HepG2 (cell line): Measurements from ENCODE around the gene TBXAS1. TPM values are rescaled to one million over a fixed set of nuclear protein-coding genes. Genes with fewer than 3 reads are reported as not detected.

Experiments
- ATAC-seq: fragments of 200-7000 bp; cut with Tn5 transposase; 3 replicates; pipeline ENCODE4 v1.9.1; 2020; ENCODE audit warnings: mild to moderate bottlenecking, moderate library complexity
- BruUV-seq: library from RNA; stranded (reverse); fragments of 400-500 nt; replicated peaks from 2 replicates; lab custom pipeline; 2021; lab: Mats Ljungman, UMichigan
- CTCF ChIA-PET: fragments of 300-600 bp; formaldehyde crosslinking; extraction: SDS; loops from one replicate; lab custom pipeline; 2021; ENCODE audit warnings: low total read pairs, inconsistent platforms, low intra/inter-chr PET ratio; lab: Yijun Ruan, JAX
- POLR2A ChIA-PET: fragments of 350-600 bp; sonication (Branson Sonifier 250); formaldehyde crosslinking; loops from one replicate; lab custom pipeline; 2020; ENCODE audit warnings: antibody characterized with exemption, inconsistent platforms; lab: Yijun Ruan, JAX
- DNase-seq: peaks from one replicate; pipeline ENCODE4 v3.0.0-alpha.2; 2015; ENCODE audit warnings: low spot score
- FAIRE-seq: peaks from 3 replicates; lab custom pipeline; 2011; peaks lifted over from hg19 to GRCh38; lab: Jason Lieb, UNC
- H2AFZ ChIP-seq: one replicate; pipeline ENCODE4 v1.6.1; 2011; ENCODE audit warnings: low read length, inconsistent platforms
- H3K27ac ChIP-seq: fragments of 300-600 bp; 3 replicates; pipeline ENCODE4 v1.8.0; 2011; ENCODE audit warnings: mixed run types, mild to moderate bottlenecking, mixed read lengths, low read length, inconsistent platforms; ENCODE audit not compliant: insufficient read depth; ENCODE audit errors: extremely low read length
- H3K27me3 ChIP-seq, 2 experiments: fragments of 200-600 bp in 1 of 2; 2 replicates in 1 of 2; 3 replicates in 1 of 2; pipeline versions ENCODE4 v1.6.0 to v1.8.0; 2011; ENCODE audit warnings: low read length in 2 of 2, mild to moderate bottlenecking in 2 of 2, moderate library complexity in 2 of 2, inconsistent platforms in 1 of 2; ENCODE audit not compliant: insufficient read depth in 2 of 2, control insufficient read depth in 1 of 2
- H3K36me3 ChIP-seq, 2 experiments: fragments of 200-600 bp in 1 of 2; replicated peaks in 1 of 2; 2 replicates in 1 of 2; 3 replicates in 1 of 2; pipeline versions ENCODE4 v1.5.1 to v1.8.0; 2011; ENCODE audit warnings: low read length in 2 of 2, inconsistent platforms in 1 of 2; ENCODE audit not compliant: insufficient read depth in 2 of 2, control insufficient read depth in 1 of 2
- H3K4me1 ChIP-seq: 2 replicates; pipeline ENCODE4 v1.5.1; 2012; ENCODE audit warnings: low read length, inconsistent platforms; ENCODE audit not compliant: insufficient read depth
- H3K4me2 ChIP-seq: 2 replicates; pipeline ENCODE4 v1.6.0; 2011; ENCODE audit warnings: low read depth, low read length, inconsistent platforms
- H3K4me3 ChIP-seq, 3 experiments: fragments of 200-600 bp in 1 of 3; sonication (generic), shearing (Covaris generic) in 1 of 3; replicated peaks in 1 of 3; 2 replicates each; pipeline ENCODE4 v1.5.1; 2011 to 2016; ENCODE audit warnings: low read length in 3 of 3, inconsistent platforms in 2 of 3, low read depth in 2 of 3, mild to moderate bottlenecking in 2 of 3, control low read depth in 1 of 3, mixed read lengths in 1 of 3; ENCODE audit not compliant: insufficient read depth in 1 of 3
- H3K79me2 ChIP-seq: one replicate; pipeline ENCODE4 v1.6.1; 2011; ENCODE audit warnings: low read length, inconsistent platforms; ENCODE audit not compliant: insufficient read depth
- H3K9ac ChIP-seq: 2 replicates; pipeline ENCODE4 v1.6.0; 2011; ENCODE audit warnings: mild to moderate bottlenecking, low read depth, low read length, inconsistent platforms; ENCODE audit not compliant: insufficient read depth
- H3K9me3 ChIP-seq: 2 replicates; pipeline ENCODE4 v1.5.1; 2012; ENCODE audit warnings: mild to moderate bottlenecking, low read length
- H4K20me1 ChIP-seq: 2 replicates; pipeline ENCODE4 v1.6.0; 2011; ENCODE audit warnings: inconsistent platforms, mild to moderate bottlenecking, low read length, moderate library complexity; ENCODE audit not compliant: insufficient read depth
- PRDM4 ChIP-seq: sonication (generic); formaldehyde crosslinking; IDR thresholded peaks from 2 replicates; pipeline ENCODE4 v1.9.0; 2021; ENCODE audit warnings: missing genetic modification reagents, borderline replicate concordance
- RFXAP ChIP-seq: sonication (generic); formaldehyde crosslinking; IDR thresholded peaks from 2 replicates; pipeline ENCODE4 v1.4.0; 2020; ENCODE audit warnings: missing genetic modification reagents, borderline replicate concordance
- SRSF4 ChIP-seq: fragments of 200-400 bp; formaldehyde crosslinking; IDR thresholded peaks from one replicate; pipeline ENCODE4 v1.6.1; 2018; ENCODE audit warnings: mild to moderate bottlenecking, low read depth, low read length, moderate library complexity; ENCODE audit not compliant: poor library complexity, severe bottlenecking
- SYNCRIP ChIP-seq: fragments of 200-400 bp; formaldehyde crosslinking; IDR thresholded peaks from 2 replicates; pipeline ENCODE4 v1.6.1; 2018; ENCODE audit warnings: mild to moderate bottlenecking, low read depth, low read length; ENCODE audit not compliant: insufficient read depth
- ZNF569 ChIP-seq: sonication (generic); formaldehyde crosslinking; IDR thresholded peaks from 2 replicates; pipeline ENCODE4 v1.5.0; 2020; ENCODE audit warnings: mild to moderate bottlenecking, missing genetic modification reagents, moderate library complexity, borderline replicate concordance
- WGBS: methylation state at CpG from one replicate; pipeline ENCODE4 v1.1.6; 2017; ENCODE audit warnings: low lambda C conversion rate; 5-methylcytosine and 5-hydroxymethylcytosine counted together
- in situ Hi-C: cut with HindIII; loops from 2 replicates; pipeline ENCODE4 v1.10.0; 2017; ENCODE audit warnings: low pct_unique_long_range_greater_than_20kb; ENCODE audit not compliant: extremely low pct_ligation_motif_present
- intact Hi-C: fragments of 100-400 bp; cut with micrococcal nuclease; formaldehyde crosslinking; loops from one replicate; pipeline ENCODE4 v1.10.0; 2022; ENCODE audit not compliant: unreplicated experiment
- polyA plus RNA-seq, 8 experiments: library from polyadenylated mRNA; depleted of rRNA in 3 of 8; stranded (reverse) in 7 of 8; unstranded in 1 of 8; fragments of >200 nt; fragmentation: Illumina TruSeq in 4 of 8; extraction: Trizol in 4 of 8; gene quantifications; 2 replicates each; pipeline versions ENCODE4 v1.2.1 to v1.2.3, GENCODE V29; 2011 to 2016; ENCODE audit warnings: low read depth in 4 of 8, missing spikeins in 1 of 8, mixed read lengths in 1 of 8; ENCODE audit not compliant: insufficient read depth in 1 of 8
- total RNA-seq, 5 experiments: library from RNA; depleted of rRNA; stranded (reverse); fragments of >200 nt; fragmentation: Illumina TruSeq; extraction: Trizol; gene quantifications; 2 replicates each; pipeline ENCODE4 v1.2.3, GENCODE V29; 2016; ENCODE audit warnings: low read depth in 1 of 5

TBXAS1 gene
- total and polyA plus RNA-seq, 2 of the 13 experiments (the other 11 are each of a cell fraction or from before 2014, with no cell fraction given): 4.0 to 4.9 TPM

- TF ChIP-seq RFXAP (no peak), ZNF569 (CRISPR knock-in tag) (no peak), PRDM4 (CRISPR knock-in tag) (no peak)
Observed at GRCh38 chr7:139913021-139913844, 84.2 kb downstream of the TBXAS1 start (continued).

- no peak for TF ChIP-seq SRSF4
- no peak for TF ChIP-seq SYNCRIP
- Histone ChIP-seq H4K20me1 (no peaks in the 10 kb centered on the region), H3K9me3 (no peaks in the 10 kb centered on the region), H3K27me3 (no peaks in the 10 kb centered on the region), H3K4me3 (no peak overlapping the region), H2AFZ (no peak overlapping the region), H3K9ac (no peak overlapping the region), H3K4me1 (no peaks in the 10 kb centered on the region), H3K36me3 (no peaks in the 10 kb centered on the region), H3K79me2 (no peaks in the 10 kb centered on the region), H3K27ac (no peak overlapping the region), H3K4me2 (no peak overlapping the region)
- in situ Hi-C loops: no loop called here
- no peak for ATAC-seq
- no peak for FAIRE-seq
- 69% methylated on average over 4 of the region's 4 CpGs for WGBS
- intact Hi-C loops: no loop called here
- CTCF ChIA-PET: no interaction called here
- no peak for DNase-seq
- POLR2A ChIA-PET: no interaction called here
- BruUV-seq: no TSS peak
Observed at GRCh38 chr7:139913845-139914135, 84.7 kb downstream of the TBXAS1 start.
